ENCODE data around the gene TNFSF9. TPM values are rescaled to one million over a fixed set of nuclear protein-coding genes. Genes with fewer than 3 reads are reported as not detected.

The TNFSF9 gene
- total RNA-seq, 1 donor from 2014 or later, result 3.0 TPM

DNA sequence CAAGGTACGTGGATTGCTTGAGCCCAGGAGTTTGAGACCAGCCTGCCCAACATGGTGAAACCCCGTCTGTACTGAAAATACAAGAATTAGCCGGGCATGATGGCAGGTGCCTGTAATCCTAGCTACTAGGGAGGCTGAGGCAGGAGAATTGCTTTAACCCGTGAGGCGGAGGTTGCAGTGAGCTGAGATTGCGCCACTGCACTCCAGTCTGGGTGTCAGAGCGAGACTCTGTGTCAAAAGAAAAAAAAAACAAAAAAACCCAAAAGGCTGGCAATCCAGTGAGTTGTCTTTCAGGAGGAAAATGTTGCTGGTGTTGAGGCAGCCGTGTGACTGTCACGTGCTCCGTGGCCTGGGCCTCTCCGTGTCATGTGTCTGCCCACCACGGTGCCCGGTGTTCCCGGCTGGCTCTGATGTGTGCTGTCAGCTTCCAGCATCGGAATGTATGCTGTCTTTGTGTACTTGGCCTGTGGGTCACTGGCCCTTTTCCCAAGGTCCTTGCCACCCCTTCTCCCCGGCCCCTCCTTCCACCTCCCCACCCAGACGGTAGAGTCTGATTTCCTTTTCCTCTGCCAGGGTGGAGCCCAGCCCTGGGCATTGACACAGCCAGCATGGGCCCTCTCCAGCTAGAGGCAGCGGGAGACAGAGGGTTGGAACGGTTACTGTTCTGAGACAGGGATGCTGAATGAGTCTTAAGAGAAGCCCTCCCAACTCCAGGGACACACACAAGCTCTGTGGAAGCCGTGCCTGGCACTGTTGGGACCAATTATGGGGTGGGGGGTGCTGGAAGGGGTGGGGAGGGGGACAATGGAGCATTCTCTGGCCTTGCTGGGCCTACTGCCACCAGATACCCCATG is 21.5 kb upstream of the TNFSF9 start:
- no peak for DNase-seq (ENCODE audit: low spot score)
- TF ChIP-seq, protein P1, sequence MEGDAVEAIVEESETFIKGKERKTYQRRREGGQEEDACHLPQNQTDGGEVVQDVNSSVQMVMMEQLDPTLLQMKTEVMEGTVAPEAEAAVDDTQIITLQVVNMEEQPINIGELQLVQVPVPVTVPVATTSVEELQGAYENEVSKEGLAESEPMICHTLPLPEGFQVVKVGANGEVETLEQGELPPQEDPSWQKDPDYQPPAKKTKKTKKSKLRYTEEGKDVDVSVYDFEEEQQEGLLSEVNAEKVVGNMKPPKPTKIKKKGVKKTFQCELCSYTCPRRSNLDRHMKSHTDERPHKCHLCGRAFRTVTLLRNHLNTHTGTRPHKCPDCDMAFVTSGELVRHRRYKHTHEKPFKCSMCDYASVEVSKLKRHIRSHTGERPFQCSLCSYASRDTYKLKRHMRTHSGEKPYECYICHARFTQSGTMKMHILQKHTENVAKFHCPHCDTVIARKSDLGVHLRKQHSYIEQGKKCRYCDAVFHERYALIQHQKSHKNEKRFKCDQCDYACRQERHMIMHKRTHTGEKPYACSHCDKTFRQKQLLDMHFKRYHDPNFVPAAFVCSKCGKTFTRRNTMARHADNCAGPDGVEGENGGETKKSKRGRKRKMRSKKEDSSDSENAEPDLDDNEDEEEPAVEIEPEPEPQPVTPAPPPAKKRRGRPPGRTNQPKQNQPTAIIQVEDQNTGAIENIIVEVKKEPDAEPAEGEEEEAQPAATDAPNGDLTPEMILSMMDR (IDR thresholded peaks at IDR 0.05; ENCODE audit: unreplicated experiment), result no peak
- H3K36me3 Mint-ChIP-seq (ENCODE audit: low read depth, unreplicated experiment), result no peaks in the 10 kb centered on the region
- no peaks in the 10 kb centered on the region for H3K27me3 Mint-ChIP-seq (ENCODE audit: unreplicated experiment)
- no peak overlapping the region for H3K27ac Mint-ChIP-seq (ENCODE audit: unreplicated experiment)
- H3K9me3 Mint-ChIP-seq (ENCODE audit: unreplicated experiment), result no peaks in the 10 kb centered on the region
- H3K4me3 Mint-ChIP-seq (ENCODE audit: unreplicated experiment), result no peak overlapping the region
- no peaks in the 10 kb centered on the region for H3K4me1 Mint-ChIP-seq (ENCODE audit: unreplicated experiment)

DNA sequence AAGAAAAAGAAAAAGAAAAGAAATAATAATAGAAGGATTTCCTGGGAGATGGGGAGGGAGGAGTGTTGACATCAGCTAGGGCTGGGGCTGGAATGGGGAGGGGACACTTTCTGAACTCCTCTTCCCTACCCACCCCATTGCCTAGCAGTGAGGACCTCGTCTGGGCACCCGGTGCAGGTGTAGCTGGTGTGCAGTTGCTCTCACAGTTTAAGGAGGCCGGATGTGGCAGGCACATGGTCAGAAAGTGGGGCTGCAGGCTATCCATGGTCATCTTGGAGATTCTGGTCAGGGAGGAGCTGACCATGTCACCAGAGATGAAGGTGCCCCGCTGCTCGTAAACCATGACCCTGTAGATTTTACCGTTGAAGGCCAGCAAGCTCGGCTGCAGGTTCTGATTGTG is 20.2 kb upstream of the TNFSF9 start:
- Mint-ChIP-seq H3K36me3 (ENCODE audit: low read depth, unreplicated experiment) (no peaks in the 10 kb centered on the region), H3K27me3 (ENCODE audit: unreplicated experiment) (peaks cover 2% of the 10 kb centered on the region), H3K4me3 (ENCODE audit: unreplicated experiment) (no peak overlapping the region), H3K9me3 (ENCODE audit: unreplicated experiment) (no peaks in the 10 kb centered on the region), H3K27ac (ENCODE audit: unreplicated experiment) (no peak overlapping the region), H3K4me1 (ENCODE audit: unreplicated experiment) (no peaks in the 10 kb centered on the region)
- DNase-seq (ENCODE audit: low spot score), result no peak
- TF ChIP-seq, protein P1 (IDR thresholded peaks at IDR 0.05; ENCODE audit: unreplicated experiment), result no peak

DNA sequence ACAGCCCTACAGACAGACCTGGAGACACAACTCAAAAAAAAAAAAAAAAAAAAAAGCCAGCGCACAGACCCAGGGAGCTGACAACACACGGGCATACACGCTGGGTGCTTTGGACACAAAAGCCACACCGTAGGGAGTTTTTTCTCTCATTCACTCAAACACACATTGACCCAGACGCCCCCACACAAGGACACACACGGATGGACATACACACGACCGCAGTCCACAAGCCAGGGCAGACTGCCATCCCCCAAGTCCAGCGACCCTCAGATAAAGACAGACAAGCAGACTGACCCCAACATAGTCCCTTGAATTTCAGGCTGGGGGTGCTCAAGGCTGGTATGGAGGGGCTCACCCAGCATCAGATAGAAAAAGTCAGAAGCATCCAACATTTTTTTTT is 16.7 kb upstream of the TNFSF9 start:
- no peak overlapping the region for H3K4me3 Mint-ChIP-seq (ENCODE audit: unreplicated experiment)
- TF ChIP-seq, protein P1 (IDR thresholded peaks at IDR 0.05; ENCODE audit: unreplicated experiment), result no peak
- no peak overlapping the region for H3K27ac Mint-ChIP-seq (ENCODE audit: unreplicated experiment)
- DNase-seq (ENCODE audit: low spot score), result no peak
- H3K4me1 Mint-ChIP-seq (ENCODE audit: unreplicated experiment), result peaks cover 19% of the 10 kb centered on the region
- peaks cover 8% of the 10 kb centered on the region for H3K27me3 Mint-ChIP-seq (ENCODE audit: unreplicated experiment)
- peaks cover 9% of the 10 kb centered on the region for H3K36me3 Mint-ChIP-seq (ENCODE audit: low read depth, unreplicated experiment)
- no peaks in the 10 kb centered on the region for H3K9me3 Mint-ChIP-seq (ENCODE audit: unreplicated experiment)

DNA sequence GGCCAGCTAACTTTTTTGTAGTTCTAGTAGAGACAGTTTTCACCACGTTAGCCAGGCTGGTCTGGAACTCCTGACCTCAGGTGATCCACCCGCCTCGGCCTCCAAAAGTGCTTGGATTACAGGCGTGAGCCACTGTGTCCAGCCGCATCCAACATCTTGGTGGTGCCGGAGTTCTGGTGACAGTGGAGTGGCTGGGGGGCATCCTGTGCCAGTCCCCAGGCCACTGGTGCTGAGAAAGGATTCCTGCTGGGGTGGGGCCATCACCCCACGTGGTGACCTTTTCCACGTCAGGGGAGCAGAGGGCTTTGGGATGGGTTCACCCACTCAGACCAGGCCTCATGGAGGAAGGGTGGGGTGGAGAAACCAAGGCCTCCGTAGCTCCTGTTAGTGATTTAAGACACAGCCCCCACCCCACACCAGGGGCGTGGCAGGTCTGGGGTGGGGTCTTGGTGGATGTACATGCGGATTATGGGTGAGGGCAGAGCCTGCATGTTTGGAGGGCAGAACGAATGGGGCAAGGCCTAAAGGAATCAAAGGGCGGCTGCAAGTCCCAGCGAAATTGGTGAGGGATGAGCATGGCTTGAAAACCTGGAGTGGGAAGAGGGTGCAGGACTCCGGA is 15.8 kb upstream of the TNFSF9 start:
- peaks cover 8% of the 10 kb centered on the region for H3K27me3 Mint-ChIP-seq (ENCODE audit: unreplicated experiment)
- H3K9me3 Mint-ChIP-seq (ENCODE audit: unreplicated experiment), result no peaks in the 10 kb centered on the region
- no peak overlapping the region for H3K4me3 Mint-ChIP-seq (ENCODE audit: unreplicated experiment)
- no peak for DNase-seq (ENCODE audit: low spot score)
- peaks cover 9% of the 10 kb centered on the region for H3K36me3 Mint-ChIP-seq (ENCODE audit: low read depth, unreplicated experiment)
- TF ChIP-seq, protein P1 (IDR thresholded peaks at IDR 0.05; ENCODE audit: unreplicated experiment), result no peak
- H3K4me1 Mint-ChIP-seq (ENCODE audit: unreplicated experiment), result peaks cover 19% of the 10 kb centered on the region
- no peak overlapping the region for H3K27ac Mint-ChIP-seq (ENCODE audit: unreplicated experiment)

Measured in endothelial cell (in vitro differentiated cells).